SK-N-SH (cell line): Measurements from ENCODE around the gene EEF1AKMT3. TPM values are rescaled to one million over a fixed set of nuclear protein-coding genes. Genes with fewer than 3 reads are reported as not detected.

Experiments
- CTCF ChIA-PET: fragments of 300-600, 350-600 bp; formaldehyde crosslinking; extraction: SDS; loops from one replicate; lab custom pipeline; 2021; lab: Yijun Ruan, JAX
- POLR2A ChIA-PET: fragments of 350-600 bp; sonication (Branson Sonifier 250); formaldehyde crosslinking; extraction: SDS; loops from one replicate; lab custom pipeline; 2020; ENCODE audit warnings: antibody characterized with exemption, inconsistent platforms; lab: Yijun Ruan, JAX
- DNase-seq: peaks from one replicate; pipeline ENCODE4 v3.0.0; 2012
- H2AFZ ChIP-seq: fragments of 200-600 bp; sonication (generic); 2 replicates; pipeline ENCODE4 v1.8.1; 2016; ENCODE audit warnings: antibody characterized with exemption, mild to moderate bottlenecking, low read depth
- H3F3A ChIP-seq: fragments of 200-600 bp; sonication (generic); replicated peaks from 2 replicates; pipeline ENCODE3; 2016; ENCODE audit warnings: antibody characterized with exemption, mild to moderate bottlenecking; ENCODE audit not compliant: insufficient read depth
- H3K27ac ChIP-seq, 2 experiments: fragments of 200-500 bp in 1 of 2; fragments of 200-600 bp in 1 of 2; sonication (Bioruptor generic) in 1 of 2; sonication (generic), shearing (Covaris generic) in 1 of 2; 2 replicates each; pipeline versions ENCODE4 v1.5.1 to v1.6.1; 2014 to 2016; ENCODE audit warnings: low read depth in 2 of 2, inconsistent platforms in 1 of 2, low read length in 1 of 2, mild to moderate bottlenecking in 1 of 2, mixed read lengths in 1 of 2
- H3K27me3 ChIP-seq: fragments of 200-600 bp; sonication (generic), shearing (Covaris generic); 2 replicates; pipeline ENCODE4 v1.6.1; 2016; ENCODE audit warnings: mixed run types; ENCODE audit not compliant: insufficient read depth
- H3K36me3 ChIP-seq, 2 experiments: fragments of 200-500 bp in 1 of 2; fragments of 200-600 bp in 1 of 2; sonication (Bioruptor generic) in 1 of 2; sonication (generic) in 1 of 2; replicated peaks in 1 of 2; 2 replicates each; pipeline versions ENCODE3 to v1.5.1; 2014 to 2016; ENCODE audit warnings: low read length in 1 of 2, mild to moderate bottlenecking in 1 of 2; ENCODE audit not compliant: insufficient read depth in 2 of 2, control insufficient read depth in 1 of 2
- H3K4me1 ChIP-seq, 2 experiments: fragments of 200-500 bp in 1 of 2; fragments of 200-600 bp in 1 of 2; sonication (Bioruptor generic) in 1 of 2; sonication (generic), shearing (Covaris generic) in 1 of 2; 2 replicates each; pipeline versions ENCODE4 v1.5.1 to v1.6.1; 2014 to 2016; ENCODE audit warnings: low read depth in 1 of 2, low read length in 1 of 2, mixed run types in 1 of 2; ENCODE audit not compliant: insufficient read depth in 2 of 2, control insufficient read depth in 1 of 2
- H3K4me2 ChIP-seq: fragments of 200-600 bp; sonication (generic), shearing (Covaris generic); 2 replicates; pipeline ENCODE4 v1.6.1; 2017; ENCODE audit warnings: mixed run types
- H3K4me3 ChIP-seq, 2 experiments: fragments of 200-500 bp in 1 of 2; fragments of 200-600 bp in 1 of 2; sonication (Bioruptor generic) in 1 of 2; sonication (generic), shearing (Covaris generic) in 1 of 2; 2 replicates each; pipeline versions ENCODE4 v1.5.1 to v1.8.1; 2014 to 2016; ENCODE audit warnings: low read depth in 2 of 2, inconsistent platforms in 1 of 2, low read length in 1 of 2, mild to moderate bottlenecking in 1 of 2, mixed read lengths in 1 of 2, moderate library complexity in 1 of 2
- H3K79me2 ChIP-seq: fragments of 200-600 bp; sonication (generic); 2 replicates; pipeline ENCODE4 v1.8.1; 2017; ENCODE audit warnings: mild to moderate bottlenecking; ENCODE audit not compliant: insufficient read depth
- H3K9ac ChIP-seq: fragments of 200-600 bp; sonication (generic); 2 replicates; pipeline ENCODE4 v1.6.1; 2017; ENCODE audit warnings: mixed run types
- H3K9me2 ChIP-seq: fragments of 200-600 bp; sonication (generic); 2 replicates; pipeline ENCODE4 v1.6.1; 2017; ENCODE audit warnings: mixed run types
- H3K9me3 ChIP-seq: fragments of 200-600 bp; sonication (generic); 2 replicates; pipeline ENCODE4 v1.6.1; 2017; ENCODE audit warnings: mixed run types, mild to moderate bottlenecking, moderate library complexity
- H4K20me1 ChIP-seq: fragments of 200-600 bp; sonication (generic); 2 replicates; pipeline ENCODE4 v1.6.1; 2017; ENCODE audit warnings: mild to moderate bottlenecking, mixed run types; ENCODE audit not compliant: insufficient read depth
- ELF1 ChIP-seq: IDR thresholded peaks from 2 replicates; pipeline ENCODE4 v1.4.0; 2012
- FOXJ3 ChIP-seq: sonication (generic); formaldehyde crosslinking; IDR thresholded peaks from 2 replicates; pipeline ENCODE4 v1.5.1; 2020; ENCODE audit warnings: mild to moderate bottlenecking, missing genetic modification reagents
- IRF3 ChIP-seq: fragments of 150-350 bp; IDR thresholded peaks from 2 replicates; pipeline ENCODE4 v1.6.1; 2016; ENCODE audit warnings: mild to moderate bottlenecking, low read depth, low read length
- PBX3 ChIP-seq: IDR thresholded peaks from 2 replicates; pipeline ENCODE4; 2012
- RAD21 ChIP-seq: IDR thresholded peaks from 2 replicates; pipeline ENCODE4 v1.6.1; 2012; ENCODE audit warnings: mild to moderate bottlenecking, low read length
- RCOR1 ChIP-seq: fragments of 150-350 bp; IDR thresholded peaks from 2 replicates; pipeline ENCODE4 v1.6.1; 2017; ENCODE audit warnings: antibody characterized with exemption, low read length
- REST ChIP-seq: IDR thresholded peaks from 2 replicates; pipeline ENCODE4 v1.6.1; 2012; ENCODE audit warnings: mild to moderate bottlenecking, low read depth, low read length, moderate library complexity
- RXRA ChIP-seq: IDR thresholded peaks from 2 replicates; pipeline ENCODE4 v1.4.0; 2012; ENCODE audit warnings: low read depth, mild to moderate bottlenecking, borderline replicate concordance
- USF2 ChIP-seq: fragments of 150-350 bp; IDR thresholded peaks from 2 replicates; pipeline ENCODE4 v1.6.1; 2017; ENCODE audit warnings: antibody characterized with exemption, low read length, low read depth, borderline replicate concordance
- WGBS: methylation state at CpG from one replicate; pipeline ENCODE4 v1.1.6; 2017; ENCODE audit warnings: low lambda C conversion rate; 5-methylcytosine and 5-hydroxymethylcytosine counted together
- polyA plus RNA-seq, 3 experiments: library from polyadenylated mRNA; depleted of rRNA; stranded (reverse); fragments of >200 nt; gene quantifications; 2 replicates each; pipeline ENCODE4 v1.2.3, GENCODE V29; 2012
- TF ChIP-seq, protein P1 (sequence below): IDR thresholded peaks from 2 replicates; pipeline ENCODE4 v1.4.0; 2012; ENCODE audit warnings: low read depth

Gene EEF1AKMT3
- polyA plus RNA-seq, 1 of the 3 experiments (the other 2 are of a cell fraction), result 10.3 TPM

GRCh38 chr12:57769594-57769993 is 2.8 kb upstream of the EEF1AKMT3 start:
- Histone ChIP-seq H3K79me2 (peaks cover 33% of the 10 kb centered on the region), H2AFZ (no peak overlapping the region), H3K4me2 (no peak overlapping the region), H3K9me3 (no peaks in the 10 kb centered on the region), H3K4me3 (no peak overlapping the region), H3K27me3 (no peaks in the 10 kb centered on the region; the same call in 1 of the 2 replicates), H3K4me1 (peaks cover 3 to 37% of the 10 kb centered on the region in 2 experiments; a peak in 1 of 4 replicates), H3F3A (peaks cover 3% of the 10 kb centered on the region), H3K27ac (no peak overlapping the region), H3K9ac (no peak overlapping the region), H3K9me2 (no peaks in the 10 kb centered on the region), H3K36me3 (peaks cover 8 to 19% of the 10 kb centered on the region in 2 experiments), H4K20me1 (no peaks in the 10 kb centered on the region)
- no peak for DNase-seq
- CTCF ChIA-PET, result interaction anchor here (1.2 to 2.0 kb wide), 2 partner anchors 10 to 13 kb away, joined by 4 to 11 read pairs; no protein-coding TSS in a partner anchor
- POLR2A ChIA-PET, result no interaction called here
- 95% methylated on average over 10 of the region's 11 CpGs for WGBS
- TF ChIP-seq FOXJ3 (no peak), RXRA (no peak), USF2 (no peak), REST (no peak), RAD21 (no peak), RCOR1 (no peak), IRF3 (no peak), PBX3 (no peak), ELF1 (no peak)
- TF ChIP-seq, protein P1, sequence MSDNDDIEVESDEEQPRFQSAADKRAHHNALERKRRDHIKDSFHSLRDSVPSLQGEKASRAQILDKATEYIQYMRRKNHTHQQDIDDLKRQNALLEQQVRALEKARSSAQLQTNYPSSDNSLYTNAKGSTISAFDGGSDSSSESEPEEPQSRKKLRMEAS, result no peak
